Mesendoderm (in vitro differentiated cells): ENCODE measurements around the gene CLDN24.

Experiments used
- DNase-seq: peaks from one replicate; pipeline ENCODE4 v3.0.0; 2013
- H2AK5ac ChIP-seq: 2 replicates; pipeline ENCODE4 v1.6.1; 2013; ENCODE audit warnings: low read length, inconsistent platforms
- H2BK120ac ChIP-seq: 2 replicates; pipeline ENCODE4 v1.6.1; 2013; ENCODE audit warnings: low read depth, mild to moderate bottlenecking, low read length, moderate library complexity, mixed read lengths
- H2BK15ac ChIP-seq: replicated peaks from 2 replicates; pipeline ENCODE4 v1.6.1; 2013; ENCODE audit warnings: low read depth, mild to moderate bottlenecking, moderate library complexity
- H2BK5ac ChIP-seq: 2 replicates; pipeline ENCODE4 v1.6.1; 2013; ENCODE audit warnings: low read length, inconsistent platforms
- H3K18ac ChIP-seq: 2 replicates; pipeline ENCODE4 v1.6.1; 2013; ENCODE audit warnings: mild to moderate bottlenecking, low read length, mixed read lengths
- H3K23ac ChIP-seq: one replicate; pipeline ENCODE4 v1.6.1; 2013; ENCODE audit warnings: low read length
- H3K27ac ChIP-seq: 2 replicates; pipeline ENCODE4 v1.5.1; 2013; ENCODE audit warnings: low read depth, mild to moderate bottlenecking, inconsistent platforms, low read length, moderate library complexity
- H3K27me3 ChIP-seq: 2 replicates; pipeline ENCODE4 v1.6.1; 2013; ENCODE audit warnings: low read length, control low read depth, mild to moderate bottlenecking, inconsistent platforms; ENCODE audit not compliant: insufficient read depth, poor library complexity
- H3K36me3 ChIP-seq: 2 replicates; pipeline ENCODE4 v1.6.1; 2013; ENCODE audit warnings: low read length, inconsistent platforms; ENCODE audit not compliant: control insufficient read depth, insufficient read depth
- H3K4ac ChIP-seq: one replicate; pipeline ENCODE4 v1.6.1; 2013; ENCODE audit warnings: low read depth, mild to moderate bottlenecking, low read length, moderate library complexity
- H3K4me1 ChIP-seq: 2 replicates; pipeline ENCODE4 v1.6.1; 2013; ENCODE audit warnings: low read depth, low read length, inconsistent platforms; ENCODE audit not compliant: control insufficient read depth
- H3K4me2 ChIP-seq: 2 replicates; pipeline ENCODE4 v1.6.1; 2013; ENCODE audit warnings: low read length
- H3K4me3 ChIP-seq: 2 replicates; pipeline ENCODE4 v1.5.1; 2013; ENCODE audit warnings: mild to moderate bottlenecking, low read length
- H3K56ac ChIP-seq: one replicate; pipeline ENCODE4 v1.6.1; 2013; ENCODE audit warnings: low read length
- H3K79me1 ChIP-seq: 2 replicates; pipeline ENCODE4 v1.6.1; 2013; ENCODE audit warnings: low read length, inconsistent platforms
- H3K79me2 ChIP-seq: 2 replicates; pipeline ENCODE4 v1.6.1; 2013; ENCODE audit warnings: mild to moderate bottlenecking, low read length; ENCODE audit not compliant: control insufficient read depth, insufficient read depth
- H3K9ac ChIP-seq: 2 replicates; pipeline ENCODE4 v1.6.1; 2013; ENCODE audit warnings: low read length, inconsistent platforms
- H4K5ac ChIP-seq: one replicate; pipeline ENCODE4 v1.6.1; 2013; ENCODE audit warnings: low read length
- H4K8ac ChIP-seq: one replicate; pipeline ENCODE4 v1.6.1; 2013; ENCODE audit warnings: low read depth, mild to moderate bottlenecking, control low read depth, low read length, moderate library complexity
- WGBS: extraction: QIAGEN DNeasy Blood & Tissue Kit; methylation state at CpG from one replicate; pipeline ENCODE4 v1.1.7; 2013; ENCODE audit warnings: low lambda C conversion rate, missing lambda C conversion rate; ENCODE audit not compliant: insufficient coverage; ENCODE audit errors: extremely low coverage; 5-methylcytosine and 5-hydroxymethylcytosine counted together

Gene CLDN24

DNA sequence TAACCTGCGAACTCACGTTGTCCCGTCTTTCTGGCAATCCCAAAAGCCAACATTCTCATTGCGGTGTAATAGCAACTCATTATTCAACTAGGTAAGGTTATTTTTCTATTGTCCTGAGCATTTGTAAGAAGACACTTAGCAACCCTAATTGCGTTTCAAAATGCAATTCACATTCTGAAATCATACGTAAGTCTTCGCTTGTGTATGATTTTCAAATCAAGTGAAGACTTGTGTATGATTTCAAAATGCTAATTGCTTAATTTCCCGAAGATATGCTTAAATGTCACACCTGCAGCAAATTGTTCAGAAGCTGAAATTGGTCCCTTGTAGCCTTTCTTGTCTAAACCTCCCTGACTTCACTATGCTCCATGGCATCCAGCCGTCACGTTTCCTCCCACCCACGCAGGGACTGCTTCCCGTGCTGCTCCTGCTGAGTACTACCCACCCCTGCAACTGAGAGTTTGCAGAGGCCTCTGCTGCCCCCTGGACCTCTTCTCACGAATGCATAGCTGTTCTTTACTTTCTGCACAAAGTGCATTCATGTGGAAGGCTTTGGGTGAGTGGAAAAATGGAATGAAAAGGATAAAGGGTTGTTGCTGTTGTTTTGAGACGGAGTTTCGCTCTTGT lies 40.8 kb upstream of the CLDN24 start:
- Histone ChIP-seq H3K18ac (no peak overlapping the region), H3K23ac (no peak overlapping the region), H3K79me1 (no peaks in the 10 kb centered on the region), H3K27me3 (no peaks in the 10 kb centered on the region), H3K4me3 (no peak overlapping the region), H3K4me2 (no peak overlapping the region), H3K9ac (no peak overlapping the region), H2BK15ac (no peak overlapping the region), H3K56ac (no peak overlapping the region), H3K36me3 (no peaks in the 10 kb centered on the region), H3K27ac (no peak overlapping the region), H2BK5ac (no peak overlapping the region), H3K4me1 (no peaks in the 10 kb centered on the region), H3K79me2 (no peaks in the 10 kb centered on the region), H2AK5ac (no peak overlapping the region), H3K4ac (no peak overlapping the region), H4K5ac (no peak overlapping the region), H2BK120ac (no peak overlapping the region), H4K8ac (no peak overlapping the region)
- peak; percentile 57 for DNase-seq
- WGBS = no CpG with 5 or more reads among the region's 15 CpGs

- Histone ChIP-seq H2BK15ac (no peak overlapping the region), H3K4me1 (no peaks in the 10 kb centered on the region), H4K8ac (no peak overlapping the region), H3K36me3 (no peaks in the 10 kb centered on the region), H3K27me3 (no peaks in the 10 kb centered on the region), H3K56ac (no peak overlapping the region), H3K23ac (no peak overlapping the region), H3K18ac (no peak overlapping the region), H4K5ac (no peak overlapping the region), H3K27ac (no peak overlapping the region), H2BK5ac (no peak overlapping the region), H3K4me2 (no peak overlapping the region), H3K79me1 (no peaks in the 10 kb centered on the region), H3K9ac (no peak overlapping the region), H3K4ac (no peak overlapping the region), H2BK120ac (no peak overlapping the region), H3K79me2 (no peaks in the 10 kb centered on the region), H3K4me3 (no peak overlapping the region), H2AK5ac (no peak overlapping the region)
- WGBS = no CpG with 5 or more reads among the region's 4 CpGs
- no peak for DNase-seq
Measured at GRCh38 chr4:183362036-183362435, 39.8 kb upstream of the CLDN24 start.

- Histone ChIP-seq H3K36me3 (no peaks in the 10 kb centered on the region), H3K4me3 (no peak overlapping the region), H3K23ac (no peak overlapping the region), H2BK120ac (no peak overlapping the region), H2BK15ac (no peak overlapping the region), H3K27me3 (no peaks in the 10 kb centered on the region), H3K56ac (no peak overlapping the region), H3K27ac (no peak overlapping the region), H3K4me1 (no peaks in the 10 kb centered on the region), H3K18ac (no peak overlapping the region), H4K5ac (no peak overlapping the region), H2BK5ac (no peak overlapping the region), H3K79me1 (no peaks in the 10 kb centered on the region), H3K4me2 (no peak overlapping the region), H3K4ac (no peak overlapping the region), H3K9ac (no peak overlapping the region), H3K79me2 (no peaks in the 10 kb centered on the region), H2AK5ac (no peak overlapping the region), H4K8ac (no peak overlapping the region)
- WGBS = no CpG with 5 or more reads among the region's 11 CpGs
- peak; percentile 42 for DNase-seq
Measured at GRCh38 chr4:183360161-183360919, 38.1 kb upstream of the CLDN24 start.

- no peak overlapping the region for H3K56ac ChIP-seq
- no CpG with 5 or more reads among the region's 13 CpGs for WGBS
Measured at GRCh38 chr4:183358215-183358755, 36.1 kb upstream of the CLDN24 start.

DNA sequence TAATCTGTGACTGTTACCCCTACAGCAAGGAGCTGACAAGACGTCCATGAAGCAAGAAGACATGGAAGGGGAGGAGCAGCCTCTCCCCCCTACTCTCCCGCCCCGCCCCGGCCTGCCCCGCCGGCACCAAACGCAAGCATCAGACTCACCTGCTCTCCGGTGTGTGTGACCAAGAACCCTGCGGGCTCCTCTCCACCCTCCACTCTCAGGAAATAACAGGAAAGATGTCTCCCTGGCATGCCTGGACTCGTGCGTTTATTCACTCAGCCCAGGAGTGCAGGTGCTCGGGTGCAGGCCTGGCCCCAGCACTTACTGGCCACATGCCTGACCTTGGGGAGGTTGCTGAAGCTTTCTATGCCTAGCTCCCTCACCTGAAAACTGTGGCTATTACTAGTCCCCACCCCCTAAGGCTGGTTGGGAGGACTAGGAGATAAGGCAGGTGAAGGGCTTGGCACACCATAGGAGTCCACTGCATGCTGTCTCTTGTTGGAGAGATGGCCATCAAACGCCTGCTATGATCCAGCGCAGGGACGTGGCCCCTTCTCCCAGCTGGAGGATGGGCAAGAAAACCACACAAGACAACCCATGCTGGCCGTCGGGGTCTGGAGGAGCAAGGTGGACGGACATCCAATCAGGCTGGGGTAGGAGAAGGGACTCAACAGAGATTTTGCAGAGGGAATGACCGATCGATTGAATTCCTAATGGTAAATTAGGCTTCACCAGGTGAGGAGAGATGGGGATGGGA lies 34.9 kb upstream of the CLDN24 start:
- Histone ChIP-seq H3K27ac (no peak overlapping the region), H3K9ac (no peak overlapping the region), H3K36me3 (no peaks in the 10 kb centered on the region), H3K4me3 (no peak overlapping the region), H3K18ac (no peak overlapping the region), H3K4me1 (no peaks in the 10 kb centered on the region), H2BK5ac (no peak overlapping the region), H2AK5ac (no peak overlapping the region), H3K27me3 (no peaks in the 10 kb centered on the region), H2BK120ac (no peak overlapping the region), H3K56ac (no peak overlapping the region), H4K8ac (no peak overlapping the region), H3K23ac (no peak overlapping the region), H4K5ac (no peak overlapping the region), H3K4me2 (no peak overlapping the region), H3K79me2 (no peaks in the 10 kb centered on the region), H2BK15ac (no peak overlapping the region), H3K79me1 (no peaks in the 10 kb centered on the region), H3K4ac (no peak overlapping the region)
- no peak for DNase-seq
- no CpG with 5 or more reads among the region's 20 CpGs for WGBS

More at GRCh38 chr4:183358215-183358755, 36.1 kb upstream of the CLDN24 start:
- Histone ChIP-seq H3K4ac (no peak overlapping the region), H3K36me3 (no peaks in the 10 kb centered on the region), H3K27me3 (no peaks in the 10 kb centered on the region), H4K8ac (no peak overlapping the region), H3K4me3 (no peak overlapping the region), H3K4me1 (no peaks in the 10 kb centered on the region), H2BK15ac (no peak overlapping the region), H3K79me1 (no peaks in the 10 kb centered on the region), H3K18ac (no peak overlapping the region), H3K27ac (no peak overlapping the region), H2BK120ac (no peak overlapping the region), H3K9ac (no peak overlapping the region), H4K5ac (no peak overlapping the region), H3K79me2 (no peaks in the 10 kb centered on the region), H3K23ac (no peak overlapping the region), H2BK5ac (no peak overlapping the region), H3K4me2 (no peak overlapping the region), H2AK5ac (no peak overlapping the region)
- DNase-seq = no peak
